H1 (cell line): ENCODE data around the gene DESI1. TPM values are rescaled to one million over a fixed set of nuclear protein-coding genes. Genes with fewer than 3 reads are reported as not detected.

Source experiments
- CTCF ChIA-PET: fragments of 300-600 bp; sonication (Branson Sonifier 250); formaldehyde crosslinking; loops from one replicate; lab custom pipeline; 2021; ENCODE audit not compliant: partially characterized antibody; lab: Charles Lee
- POLR2A ChIA-PET: fragments of 300-600 bp; sonication (Branson Sonifier 250); formaldehyde crosslinking; loops from one replicate; lab custom pipeline; 2021; ENCODE audit warnings: inconsistent platforms; ENCODE audit not compliant: partially characterized antibody; lab: Charles Lee
- DNase-seq, 2 experiments: peaks; one replicate each; pipeline versions ENCODE4 v3.0.0 to v3.0.0-alpha.2; 2010 to 2022; ENCODE audit warnings: low spot score in 2 of 2, low read depth in 1 of 2, mixed read lengths in 1 of 2
- FAIRE-seq: peaks from 2 replicates; lab custom pipeline; 2011; peaks lifted over from hg19 to GRCh38; lab: Jason Lieb, UNC
- H2AFZ ChIP-seq: 2 replicates; pipeline ENCODE4 v1.8.1; 2012; ENCODE audit warnings: low read length, inconsistent platforms
- H2AK5ac ChIP-seq: 2 replicates; pipeline ENCODE4 v1.6.1; 2013; ENCODE audit warnings: low read depth, low read length
- H2BK120ac ChIP-seq: replicated peaks from 2 replicates; pipeline ENCODE3; 2013; ENCODE audit warnings: low read depth, low read length, inconsistent platforms
- H2BK12ac ChIP-seq: 2 replicates; pipeline ENCODE4 v1.6.1; 2013; ENCODE audit warnings: low read depth, low read length
- H2BK15ac ChIP-seq: 2 replicates; pipeline ENCODE4 v1.6.1; 2013; ENCODE audit warnings: low read length
- H2BK20ac ChIP-seq: 2 replicates; pipeline ENCODE4 v1.6.1; 2013; ENCODE audit warnings: low read length
- H2BK5ac ChIP-seq: 2 replicates; pipeline ENCODE4 v1.6.1; 2013; ENCODE audit warnings: low read depth, low read length
- H3K14ac ChIP-seq: 2 replicates; pipeline ENCODE4 v1.6.1; 2013; ENCODE audit warnings: inconsistent platforms; ENCODE audit not compliant: insufficient read length
- H3K18ac ChIP-seq: 2 replicates; pipeline ENCODE4 v1.6.1; 2013; ENCODE audit warnings: low read length; ENCODE audit errors: extremely low read depth
- H3K23ac ChIP-seq: 2 replicates; pipeline ENCODE4 v1.6.1; 2013; ENCODE audit warnings: inconsistent platforms; ENCODE audit not compliant: insufficient read length
- H3K23me2 ChIP-seq: 2 replicates; pipeline ENCODE4 v1.6.1; 2013; ENCODE audit warnings: low read depth, low read length
- H3K27ac ChIP-seq: 2 replicates; pipeline ENCODE4 v1.6.1; 2011; ENCODE audit warnings: low read depth, low read length, inconsistent platforms
- H3K27me3 ChIP-seq, 4 experiments: replicated peaks in 1 of 4; 1 replicate in 1 of 4; 2 replicates in 3 of 4; pipeline versions ENCODE4 v1.6.1 to v1.8.1; 2011 to 2013; ENCODE audit warnings: low read length in 3 of 4, mild to moderate bottlenecking in 3 of 4, inconsistent platforms in 2 of 4, mixed read lengths in 2 of 4, moderate library complexity in 1 of 4; ENCODE audit not compliant: control insufficient read depth in 3 of 4, insufficient read depth in 3 of 4; ENCODE audit errors: extremely low read depth in 1 of 4
- H3K36me3 ChIP-seq, 4 experiments: 2 replicates each; pipeline versions ENCODE4 v1.6.1 to v1.8.1; 2011 to 2013; ENCODE audit warnings: mild to moderate bottlenecking in 4 of 4, low read length in 3 of 4, moderate library complexity in 2 of 4, control low read depth in 1 of 4, inconsistent platforms in 1 of 4; ENCODE audit not compliant: insufficient read depth in 4 of 4, control insufficient read depth in 2 of 4
- H3K4ac ChIP-seq: replicated peaks from 2 replicates; pipeline ENCODE3; 2013; ENCODE audit warnings: low read length, low read depth, mixed read lengths, inconsistent platforms; ENCODE audit not compliant: insufficient read length
- H3K4me1 ChIP-seq, 4 experiments: replicated peaks in 1 of 4; 1 replicate in 1 of 4; 2 replicates in 3 of 4; pipeline versions ENCODE4 v1.6.1 to v1.8.1; 2011 to 2013; ENCODE audit warnings: low read length in 3 of 4, inconsistent platforms in 2 of 4, mixed read lengths in 1 of 4; ENCODE audit not compliant: insufficient read depth in 4 of 4, control insufficient read depth in 3 of 4
- H3K4me2 ChIP-seq, 2 experiments: 2 replicates each; pipeline versions ENCODE4 v1.6.1 to v1.8.1; 2011 to 2013; ENCODE audit warnings: low read depth in 2 of 2, low read length in 2 of 2, control low read depth in 1 of 2, inconsistent platforms in 1 of 2, mild to moderate bottlenecking in 1 of 2; ENCODE audit not compliant: insufficient read depth in 1 of 2
- H3K4me3 ChIP-seq, 4 experiments: fragments of 200-600, 300-600 bp in 1 of 4; sonication (generic), shearing (Covaris generic), sonication (Bioruptor Twin) in 1 of 4; 2 replicates each; pipeline versions ENCODE4 v1.5.1 to v1.8.1; 2011 to 2016; ENCODE audit warnings: low read length in 4 of 4, low read depth in 3 of 4, control low read depth in 2 of 4, inconsistent platforms in 2 of 4, mild to moderate bottlenecking in 2 of 4, mixed read lengths in 1 of 4, moderate library complexity in 1 of 4; ENCODE audit not compliant: insufficient read depth in 2 of 4; ENCODE audit errors: extremely low read depth in 1 of 4
- H3K56ac ChIP-seq: replicated peaks from 2 replicates; pipeline ENCODE3; 2013; ENCODE audit warnings: low read depth, mild to moderate bottlenecking, mixed read lengths, low read length, inconsistent platforms; ENCODE audit not compliant: insufficient read length
- H3K79me1 ChIP-seq: 2 replicates; pipeline ENCODE4 v1.6.1; 2013; ENCODE audit warnings: low read depth, low read length, control low read depth
- H3K79me2 ChIP-seq, 2 experiments: 2 replicates each; pipeline versions ENCODE4 v1.6.1 to v1.8.1; 2012 to 2013; ENCODE audit warnings: low read length in 2 of 2, mild to moderate bottlenecking in 2 of 2, inconsistent platforms in 1 of 2; ENCODE audit not compliant: insufficient read depth in 2 of 2, control insufficient read depth in 1 of 2
- H3K9ac ChIP-seq, 4 experiments: replicated peaks in 1 of 4; 1 replicate in 1 of 4; 2 replicates in 3 of 4; pipeline versions ENCODE4 v1.6.1 to v1.8.1; 2011 to 2013; ENCODE audit warnings: low read depth in 3 of 4, low read length in 3 of 4, control low read depth in 2 of 4, mild to moderate bottlenecking in 2 of 4, moderate library complexity in 2 of 4, inconsistent platforms in 1 of 4; ENCODE audit errors: extremely low read depth in 1 of 4
- H3K9me3 ChIP-seq, 2 experiments: 2 replicates each; pipeline versions ENCODE4 v1.6.1 to v1.8.1; 2012 to 2013; ENCODE audit warnings: mild to moderate bottlenecking in 2 of 2, moderate library complexity in 2 of 2, control low read depth in 1 of 2, inconsistent platforms in 1 of 2, low read depth in 1 of 2, low read length in 1 of 2, mixed read lengths in 1 of 2; ENCODE audit not compliant: insufficient read depth in 2 of 2
- H4K20me1 ChIP-seq, 2 experiments: replicated peaks in 1 of 2; 2 replicates each; pipeline versions ENCODE3 to v1.8.1; 2011 to 2013; ENCODE audit warnings: inconsistent platforms in 2 of 2, low read length in 2 of 2, mild to moderate bottlenecking in 1 of 2; ENCODE audit not compliant: insufficient read depth in 2 of 2, control insufficient read depth in 1 of 2
- H4K5ac ChIP-seq: 2 replicates; pipeline ENCODE4 v1.6.1; 2013; ENCODE audit warnings: low read length, low read depth, mixed read lengths, inconsistent platforms; ENCODE audit not compliant: insufficient read length
- H4K8ac ChIP-seq: 2 replicates; pipeline ENCODE4 v1.8.0; 2013; ENCODE audit warnings: mild to moderate bottlenecking, moderate library complexity, low read length, inconsistent platforms; ENCODE audit not compliant: insufficient read depth; ENCODE audit errors: extremely low read depth
- H4K91ac ChIP-seq: replicated peaks from 2 replicates; pipeline ENCODE3; 2013; ENCODE audit warnings: low read length, mixed read lengths, inconsistent platforms; ENCODE audit not compliant: insufficient read length
- BRCA1 ChIP-seq: IDR thresholded peaks from 2 replicates; pipeline ENCODE4 v1.6.1; 2012; ENCODE audit warnings: low read depth, low read length, improper control_type of control experiment
- CBX5 ChIP-seq: fragments of 300-800, 300-1000 bp; sonication (generic); IDR thresholded peaks from 2 replicates; pipeline ENCODE4 v1.7.1; 2016; ENCODE audit warnings: antibody characterized with exemption, low read length, low read depth
- CEBPB ChIP-seq: IDR thresholded peaks from 2 replicates; pipeline ENCODE4 v1.6.1; 2012; ENCODE audit warnings: low read depth, low read length
- JUN ChIP-seq: IDR thresholded peaks from 2 replicates; pipeline ENCODE4 v1.6.1; 2011; ENCODE audit warnings: low read depth, mild to moderate bottlenecking, improper control_type of control experiment, low read length
- JUND ChIP-seq: IDR thresholded peaks from 2 replicates; pipeline ENCODE4 v1.6.1; 2011; ENCODE audit warnings: mild to moderate bottlenecking, improper control_type of control experiment, low read length
- SIX5 ChIP-seq: IDR thresholded peaks from 2 replicates; pipeline ENCODE4 v1.6.1; 2011; ENCODE audit warnings: mild to moderate bottlenecking, low read depth, low read length
- WGBS, 2 experiments: shearing (Covaris generic) in 1 of 2; methylation state at CpG; one replicate each; pipeline versions ENCODE4 v1.1.6 to v1.1.7; 2013 to 2015; ENCODE audit warnings: low lambda C conversion rate in 2 of 2, mixed read lengths in 2 of 2, inconsistent platforms in 1 of 2, low coverage in 1 of 2, missing lambda C conversion rate in 1 of 2; ENCODE audit not compliant: insufficient replicate concordance in 2 of 2, insufficient coverage in 1 of 2, insufficient read length in 1 of 2; ENCODE audit errors: extremely low coverage in 1 of 2, missing lambda C conversion rate in 1 of 2; 5-methylcytosine and 5-hydroxymethylcytosine counted together
- polyA plus RNA-seq, 7 experiments: library from polyadenylated mRNA; depleted of rRNA in 3 of 7; stranded (reverse) in 5 of 7; unstranded in 2 of 7; fragments of >200 nt in 5 of 7; fragments of 200-250 nt in 2 of 7; gene quantifications; 1 replicate in 5 of 7; 2 replicates in 1 of 7; 4 replicates in 1 of 7; pipeline versions ENCODE4 v1.2.1 to v1.2.3, GENCODE V29; 2011 to 2013; ENCODE audit warnings: missing spikeins in 2 of 7, mixed read lengths in 2 of 7
- total RNA-seq: library from RNA; stranded (reverse); fragmentation: NEBNext Ultra II Directional; extraction: Animal tissue kit (Norgen Biotek cat#: 25700); gene quantifications from 2 replicates; pipeline ENCODE4 v1.2.1, GENCODE V29; 2021

Gene DESI1
- total and polyA plus RNA-seq, 2 of the 8 experiments (the other 6 are each of a cell fraction or from before 2014, with no cell fraction given) = 27.6 to 34.3 TPM

- H3K18ac ChIP-seq = no peak overlapping the region
These were observed 19.9 kb downstream of the DESI1 start for GRCh38 chr22:41600976-41601375.

More at GRCh38 chr22:41600976-41601375, 19.9 kb downstream of the DESI1 start:
- Histone ChIP-seq H3K9ac (no peak overlapping the region), H3K4ac (no peak overlapping the region), H4K5ac (no peak overlapping the region), H2BK5ac (no peak overlapping the region), H3K79me1 (0 out of 2 replicates have a peak, but pooled peaks cover 2% of the 10 kb centered on the region), H3K23ac (no peak overlapping the region), H3K27me3 (no peaks in the 10 kb centered on the region), H3K23me2 (peaks cover 2% of the 10 kb centered on the region; the same call in 1 of the 2 replicates), H3K56ac (no peak overlapping the region), H2AFZ (no peak overlapping the region), H4K91ac (no peak overlapping the region), H3K36me3 (peaks cover 2 to 30% (median 13%) of the 10 kb centered on the region in 4 experiments; a peak in 7 of 8 replicates), H2AK5ac (no peak overlapping the region), H2BK120ac (no peak overlapping the region), H2BK20ac (no peak overlapping the region), H3K4me1 (0 out of 7 replicates have a peak, but pooled peaks cover 0 to 2% (median 0%) of the 10 kb centered on the region in 4 experiments), H3K4me2 (no peak overlapping the region), H4K20me1 (peaks cover 4 to 6% of the 10 kb centered on the region in 2 experiments), H2BK12ac (no peak overlapping the region), H3K14ac (no peak overlapping the region), H3K79me2 (no peaks in the 10 kb centered on the region), H3K9me3 (no peaks in the 10 kb centered on the region), H3K4me3 (no peak overlapping the region), H3K27ac (no peak overlapping the region), H2BK15ac (no peak overlapping the region), H4K8ac (no peak overlapping the region)
- WGBS, 2 experiments = 89% methylated on average over 8 of the region's 8 CpGs; no CpG with 5 or more reads in 1 of the 2 experiments
- CTCF ChIA-PET = interaction anchor here (0.6 to 7.4 kb wide), 3 partner anchors 22 to 281 kb away, joined by 3 to 164 read pairs (median 46); no protein-coding TSS in a partner anchor
- DNase-seq (no peak), FAIRE-seq (no peak)
- TF ChIP-seq BRCA1 (no peak), JUND (no peak), SIX5 (no peak), CEBPB (no peak), CBX5 (no peak), JUN (no peak)
- POLR2A ChIA-PET = interaction anchor here (0.7 to 1.8 kb wide), 3 partner anchors 10 to 18 kb away, joined by 3 to 8 read pairs (median 4); partner anchors contain the start of gene PMM1
